Epithelial cell of esophagus (primary cell): ENCODE results near the gene GPA33.

Source experiments
- DNase-seq: peaks from one replicate; pipeline ENCODE4 v3.0.0; 2010; ENCODE audit warnings: low read depth
- H3K4me3 ChIP-seq: 2 replicates; pipeline ENCODE4 v1.5.1; 2011; ENCODE audit warnings: mild to moderate bottlenecking, low read length, control low read depth
- TF ChIP-seq, protein P1 (sequence below): IDR thresholded peaks from 2 replicates; pipeline ENCODE4 v1.5.1; 2011; ENCODE audit warnings: low read depth, mild to moderate bottlenecking, low read length, control low read depth, inconsistent platforms; ENCODE audit not compliant: insufficient read depth; ENCODE audit errors: missing control alignments

The GPA33 gene

DNA sequence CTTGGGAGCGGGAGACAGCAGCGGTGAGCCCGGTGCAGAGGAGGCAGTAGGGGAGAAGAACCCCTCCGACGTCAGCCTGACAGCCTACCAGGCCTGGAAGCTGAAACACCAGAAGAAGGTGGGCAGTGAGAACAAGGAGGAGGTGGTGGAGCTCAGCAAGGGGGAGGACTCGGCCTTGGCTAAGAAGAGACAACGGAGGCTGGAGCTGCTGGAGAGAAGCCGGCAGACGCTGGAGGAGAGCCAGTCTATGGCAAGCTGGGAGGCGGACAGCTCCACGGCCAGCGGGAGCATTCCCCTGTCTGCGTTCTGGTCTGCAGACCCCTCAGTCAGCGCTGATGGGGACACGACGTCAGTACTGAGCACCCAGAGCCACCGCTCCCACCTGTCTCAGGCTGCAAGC lies 36.6 kb upstream of the GPA33 start:
- no peak for DNase-seq
- H3K4me3 ChIP-seq: no peak overlapping the region
- TF ChIP-seq, protein P1, sequence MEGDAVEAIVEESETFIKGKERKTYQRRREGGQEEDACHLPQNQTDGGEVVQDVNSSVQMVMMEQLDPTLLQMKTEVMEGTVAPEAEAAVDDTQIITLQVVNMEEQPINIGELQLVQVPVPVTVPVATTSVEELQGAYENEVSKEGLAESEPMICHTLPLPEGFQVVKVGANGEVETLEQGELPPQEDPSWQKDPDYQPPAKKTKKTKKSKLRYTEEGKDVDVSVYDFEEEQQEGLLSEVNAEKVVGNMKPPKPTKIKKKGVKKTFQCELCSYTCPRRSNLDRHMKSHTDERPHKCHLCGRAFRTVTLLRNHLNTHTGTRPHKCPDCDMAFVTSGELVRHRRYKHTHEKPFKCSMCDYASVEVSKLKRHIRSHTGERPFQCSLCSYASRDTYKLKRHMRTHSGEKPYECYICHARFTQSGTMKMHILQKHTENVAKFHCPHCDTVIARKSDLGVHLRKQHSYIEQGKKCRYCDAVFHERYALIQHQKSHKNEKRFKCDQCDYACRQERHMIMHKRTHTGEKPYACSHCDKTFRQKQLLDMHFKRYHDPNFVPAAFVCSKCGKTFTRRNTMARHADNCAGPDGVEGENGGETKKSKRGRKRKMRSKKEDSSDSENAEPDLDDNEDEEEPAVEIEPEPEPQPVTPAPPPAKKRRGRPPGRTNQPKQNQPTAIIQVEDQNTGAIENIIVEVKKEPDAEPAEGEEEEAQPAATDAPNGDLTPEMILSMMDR: no peak

DNA sequence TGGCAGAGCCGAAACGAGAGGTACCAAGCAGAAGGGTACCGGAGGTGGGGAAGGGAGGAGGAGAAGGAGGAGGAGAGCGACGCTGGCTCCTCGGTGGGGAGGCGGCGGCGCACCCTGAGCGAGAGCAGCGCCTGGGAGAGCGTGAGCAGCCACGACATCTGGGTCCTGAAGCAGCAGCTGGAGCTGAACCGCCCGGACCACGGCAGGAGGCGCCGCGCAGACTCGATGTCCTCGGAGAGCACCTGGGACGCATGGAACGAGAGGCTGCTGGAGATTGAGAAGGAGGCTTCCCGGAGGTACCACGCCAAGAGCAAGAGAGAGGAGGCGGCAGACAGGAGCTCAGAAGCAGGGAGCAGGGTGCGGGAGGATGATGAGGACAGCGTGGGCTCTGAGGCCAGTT lies 36.1 kb upstream of the GPA33 start:
- TF ChIP-seq, protein P1: no peak
- no peak for DNase-seq
- no peak overlapping the region for H3K4me3 ChIP-seq

DNA sequence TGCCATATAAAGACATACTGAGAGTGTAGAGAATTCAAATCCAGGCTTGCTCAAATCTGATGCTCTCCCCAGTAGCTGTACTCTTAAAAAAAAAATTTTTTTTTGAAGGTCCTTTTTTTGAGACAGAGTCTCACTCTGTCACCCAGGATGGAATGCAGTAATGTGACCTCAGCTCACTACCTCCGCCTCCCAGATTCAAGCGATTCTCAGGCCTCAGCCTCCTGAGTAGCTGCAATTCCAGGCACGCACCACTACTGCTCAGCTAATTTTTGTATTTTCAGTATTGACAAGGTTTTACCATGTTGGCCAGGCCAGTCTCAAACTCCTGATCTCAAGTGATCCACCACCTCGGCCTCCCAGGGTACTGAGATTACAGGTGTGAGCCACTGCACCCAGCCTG lies 32.4 kb upstream of the GPA33 start:
- no peak for DNase-seq
- TF ChIP-seq, protein P1: no peak
- no peak overlapping the region for H3K4me3 ChIP-seq

DNA sequence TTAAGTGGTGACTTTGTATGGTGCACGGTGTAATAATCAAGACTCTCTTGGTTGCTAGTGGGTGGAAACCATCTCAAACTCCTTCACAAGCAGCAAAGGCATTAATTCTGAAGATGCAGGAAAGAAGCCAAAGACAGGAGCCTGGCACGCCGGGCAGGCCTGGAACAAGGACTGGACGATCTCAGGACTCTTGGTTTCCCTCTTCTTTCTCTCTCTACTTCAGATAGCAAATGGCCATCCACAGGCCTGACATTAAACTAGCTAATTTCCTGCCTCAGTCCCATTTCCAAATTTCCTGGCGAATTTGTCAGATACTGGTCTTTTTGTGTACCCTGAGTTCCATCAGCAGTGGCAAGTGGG lies 31.9 kb upstream of the GPA33 start:
- TF ChIP-seq, protein P1: no peak
- H3K4me3 ChIP-seq: no peak overlapping the region
- DNase-seq: no peak

DNA sequence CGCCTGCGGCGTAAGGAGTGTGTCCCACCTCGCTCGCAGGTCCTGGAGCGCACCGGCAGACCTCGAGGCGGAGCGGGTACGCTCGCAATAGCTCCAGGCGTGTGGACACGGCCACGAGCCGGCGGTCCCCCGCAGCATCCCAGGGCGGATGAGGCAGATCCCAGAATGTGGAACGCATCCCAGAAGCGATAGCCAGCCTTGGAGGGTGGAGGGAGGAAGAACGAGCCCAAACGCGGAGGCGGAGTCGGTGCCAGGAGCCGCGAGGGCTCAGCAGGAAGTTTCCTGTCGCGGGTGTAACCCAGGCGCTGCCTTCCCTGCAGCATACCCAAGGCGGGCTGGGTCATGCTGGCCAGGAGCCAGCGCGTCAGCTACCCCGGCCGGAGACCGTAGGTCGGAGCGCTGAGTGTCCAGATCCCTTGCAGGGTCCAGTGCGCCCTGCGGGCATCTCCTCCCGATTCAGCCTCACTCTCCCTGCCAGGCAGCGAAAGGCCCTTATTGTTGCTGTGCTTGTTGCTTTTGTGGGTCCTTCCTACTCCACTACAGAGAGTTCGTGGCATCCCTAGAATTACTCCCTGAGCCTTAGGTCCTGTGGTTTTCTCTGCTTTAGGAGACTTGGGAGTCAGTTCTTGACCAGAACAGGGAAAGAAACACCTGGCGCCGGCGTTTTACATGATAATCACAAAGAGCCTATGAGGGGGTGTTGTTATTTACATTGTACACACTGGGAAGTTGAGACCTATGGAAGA lies 31.4 kb upstream of the GPA33 start:
- TF ChIP-seq, protein P1: no peak
- peak; percentile 61 for DNase-seq
- H3K4me3 ChIP-seq: peak overlapping the region; percentile 29

DNA sequence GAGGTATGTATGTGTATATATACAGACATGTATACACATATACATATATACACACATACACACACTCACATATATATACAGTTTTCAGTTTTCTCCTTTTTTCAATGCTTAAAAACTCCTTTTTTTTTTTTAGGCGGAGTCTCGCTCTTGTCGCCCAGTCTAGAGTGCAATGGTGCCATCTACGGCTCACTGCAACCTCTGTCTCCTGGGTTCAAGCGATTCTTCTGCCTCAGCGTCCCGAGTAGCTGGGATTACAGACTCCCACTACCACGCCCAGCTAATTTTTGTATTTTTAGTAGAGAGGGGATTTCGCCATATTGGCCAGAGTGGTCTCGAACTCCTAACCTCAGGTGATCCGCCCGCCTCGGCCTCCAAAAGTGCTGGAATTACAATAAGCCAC lies 30.7 kb upstream of the GPA33 start:
- DNase-seq: no peak
- TF ChIP-seq, protein P1: no peak
- H3K4me3 ChIP-seq: peak overlapping the region; percentile 29

DNA sequence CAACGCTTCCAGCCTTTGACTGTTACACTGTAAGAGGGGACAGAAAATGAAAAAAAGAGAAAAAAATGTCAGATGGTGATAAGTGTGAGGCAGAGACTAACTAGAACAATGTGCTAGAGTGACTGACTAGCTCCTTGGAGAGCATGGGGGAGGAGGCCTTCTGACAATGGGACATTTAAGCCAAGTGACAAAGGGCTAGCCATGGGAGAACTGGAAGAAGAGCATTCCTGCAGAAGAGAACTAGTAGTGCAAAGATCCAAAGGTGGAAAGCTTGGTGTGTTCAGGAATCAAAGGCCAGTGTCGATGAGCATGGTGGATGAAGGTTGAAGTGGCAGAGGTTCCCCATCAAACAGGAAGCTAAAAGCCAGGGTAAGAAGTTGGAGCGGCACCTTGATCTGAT lies 29.5 kb upstream of the GPA33 start:
- H3K4me3 ChIP-seq: no peak overlapping the region
- TF ChIP-seq, protein P1: no peak
- DNase-seq: no peak
